CD4-positive, alpha-beta T cell treated with Interleukin-15 for 1 hour (primary cell): ENCODE data around the gene GPRC5B.

Experiments used
- DNase-seq: peaks from one replicate; pipeline ENCODE4 v3.0.0-alpha.2; 2020

The GPRC5B gene

DNA sequence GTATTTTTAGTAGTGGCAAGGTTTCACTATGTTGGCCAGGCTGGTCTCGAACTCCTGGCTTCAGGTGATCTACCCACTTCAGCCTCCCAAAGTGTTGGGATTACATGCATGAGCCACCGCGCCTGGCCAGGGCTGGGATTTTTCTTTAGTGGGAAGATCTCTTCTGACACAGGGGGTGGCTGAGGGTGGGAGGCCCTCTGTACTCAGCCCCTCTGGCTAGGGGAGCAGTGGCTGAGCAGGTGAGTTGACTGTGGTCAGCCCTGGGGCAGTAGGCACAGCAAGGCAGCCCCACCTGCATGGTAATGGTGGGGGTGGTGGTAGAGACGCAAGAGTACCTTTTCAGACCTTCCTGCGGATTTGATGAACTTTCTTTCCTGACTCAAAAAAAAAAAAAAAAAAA is 12.3 kb upstream of the GPRC5B start:
- DNase-seq, result no peak

GRCh38 chr16:19894586-19894985 is 9.9 kb upstream of the GPRC5B start:
- no peak for DNase-seq

DNA sequence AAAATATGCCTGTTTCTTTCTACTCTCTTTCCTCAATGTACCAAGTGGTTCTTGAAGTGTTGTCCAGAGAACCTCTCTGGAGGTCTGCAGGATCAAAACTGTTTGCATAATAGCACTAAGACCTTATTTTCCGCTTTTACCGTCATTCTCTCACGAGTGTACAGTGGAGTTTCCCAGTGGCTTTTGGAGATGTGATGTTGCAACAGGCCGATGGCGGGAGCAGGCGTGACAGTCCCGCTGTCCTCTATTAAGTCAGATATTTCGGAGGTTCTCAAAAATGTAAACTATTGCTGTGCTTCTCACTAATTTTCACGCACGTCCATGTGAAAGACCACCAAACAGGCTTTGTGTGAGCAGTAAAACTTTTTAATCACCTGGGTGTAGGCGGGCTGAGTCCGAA is 8.3 kb upstream of the GPRC5B start:
- no peak for DNase-seq

GRCh38 chr16:19890901-19891300 is 6.3 kb upstream of the GPRC5B start:
- DNase-seq, result no peak

DNA sequence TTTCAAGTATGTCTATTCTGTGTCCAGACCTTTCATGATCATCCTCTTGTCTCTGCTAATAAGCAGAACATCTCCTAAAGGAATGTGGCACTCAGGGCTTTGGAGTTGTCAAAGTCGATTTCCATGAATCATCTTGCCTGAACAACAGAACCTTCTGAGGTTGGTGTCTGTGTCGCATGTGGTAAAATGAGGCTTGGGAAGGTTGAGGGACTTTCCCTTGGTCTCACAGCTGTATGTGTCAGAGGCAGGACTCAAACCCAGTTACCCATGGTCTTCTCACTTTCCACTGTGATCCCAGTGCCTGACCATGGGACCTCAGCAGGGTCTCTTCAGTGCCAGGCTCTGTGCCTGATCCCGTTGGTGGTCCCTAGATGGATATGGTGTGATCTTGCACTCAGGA is 4.2 kb upstream of the GPRC5B start:
- DNase-seq, result no peak

GRCh38 chr16:19886073-19886941 is 1.7 kb upstream of the GPRC5B start:
- DNase-seq, result peak; percentile 75

GRCh38 chr16:19885451-19886072 is 914 bp upstream of the GPRC5B start:
- DNase-seq, result no peak

DNA sequence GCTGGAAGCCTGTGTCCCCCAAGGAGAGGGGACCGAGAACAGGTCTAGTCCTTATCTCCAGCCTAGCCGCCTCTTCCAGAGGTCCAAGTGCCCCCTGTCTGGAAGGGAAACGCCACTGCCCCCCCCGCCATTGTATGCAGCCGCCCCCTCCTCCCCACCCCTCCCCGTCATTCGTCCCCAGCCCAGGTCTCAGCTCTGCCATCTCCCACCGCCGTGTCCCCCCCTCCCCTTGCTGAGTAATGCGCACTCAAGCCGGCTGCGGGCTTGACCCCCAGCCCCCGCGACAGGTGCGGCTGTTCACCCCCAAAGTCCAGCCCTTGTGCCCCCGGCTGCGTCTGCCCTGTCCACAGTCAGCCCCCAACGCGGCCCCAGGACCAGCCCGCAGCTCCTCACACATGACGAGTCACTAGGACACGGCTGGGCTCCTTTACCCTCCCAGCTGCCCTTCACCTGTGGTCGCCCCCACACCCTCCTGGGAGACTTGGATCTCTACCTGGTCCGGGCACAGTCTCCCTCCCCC is 622 bp downstream of the GPRC5B start:
- DNase-seq, result no peak

GRCh38 chr16:19883296-19883965 is 1.2 kb downstream of the GPRC5B start:
- no peak for DNase-seq

DNA sequence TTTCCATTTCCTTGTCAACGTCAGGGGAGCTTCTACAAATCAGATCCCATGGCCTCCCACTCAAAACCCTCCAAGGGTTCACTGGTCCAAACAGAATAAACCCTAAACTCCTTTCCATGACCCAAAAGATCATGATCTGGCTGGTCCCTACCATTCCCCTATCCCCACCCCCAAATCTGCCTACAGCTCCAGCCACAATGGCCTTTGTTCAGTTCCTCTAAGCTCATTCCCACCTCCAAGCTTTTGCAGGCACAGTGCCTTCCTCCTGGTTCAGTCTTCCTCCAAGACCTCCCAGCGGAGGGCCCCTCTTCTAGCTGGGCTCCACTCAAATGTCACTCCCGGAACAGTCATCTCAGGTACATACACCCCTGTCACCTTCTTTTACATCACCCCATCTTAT is 2.0 kb downstream of the GPRC5B start:
- DNase-seq, result no peak

- no peak for DNase-seq
These were observed 2.5 kb downstream of the GPRC5B start for GRCh38 chr16:19882186-19882585.

DNA sequence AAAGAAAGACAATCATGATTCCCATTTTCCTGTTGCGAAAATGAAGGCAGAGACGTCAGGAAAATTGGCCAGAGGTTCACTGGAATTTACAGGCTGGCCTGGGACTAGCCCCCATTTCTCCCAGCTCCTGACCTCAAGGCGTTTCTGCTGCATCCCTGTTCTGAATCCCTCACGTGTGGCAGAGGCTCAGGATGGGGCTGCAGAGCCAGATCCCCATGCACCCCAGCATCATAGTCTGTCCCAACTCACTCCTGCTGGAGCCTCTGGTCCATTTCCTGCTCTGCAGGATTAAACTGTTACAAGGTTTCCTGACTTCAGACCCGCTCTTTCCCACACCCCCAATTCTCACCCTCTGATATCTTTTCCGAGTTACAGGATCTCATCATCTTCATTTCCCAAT is 2.9 kb downstream of the GPRC5B start:
- DNase-seq, result no peak

- DNase-seq, result no peak
These were observed 3.6 kb downstream of the GPRC5B start for GRCh38 chr16:19881028-19881427.

DNA sequence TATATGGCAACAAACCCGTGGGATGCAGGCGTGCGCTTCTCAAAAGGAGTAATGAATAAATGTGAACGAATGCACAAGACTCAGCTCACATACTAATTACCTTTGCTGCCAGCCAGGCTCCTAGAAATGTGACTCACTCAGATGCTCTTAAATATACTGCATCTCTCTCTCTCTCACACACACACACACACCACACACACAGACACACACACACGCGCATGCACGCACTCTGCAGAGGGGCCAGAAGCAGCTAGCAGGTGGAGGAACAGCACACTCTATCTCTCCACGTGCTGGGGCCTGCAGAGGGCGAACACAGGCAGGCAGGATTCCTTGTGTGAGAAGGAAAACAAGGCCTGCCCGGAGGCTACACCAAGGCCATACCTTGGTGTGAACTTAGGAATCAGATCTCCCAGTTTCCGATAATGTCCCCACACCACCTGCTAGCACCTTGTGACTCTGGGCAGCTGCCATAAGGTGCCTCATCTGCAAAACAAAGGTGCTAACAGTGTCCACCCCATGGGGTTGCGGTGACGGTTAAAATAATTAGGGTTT is 5.3 kb downstream of the GPRC5B start:
- DNase-seq, result no peak

DNA sequence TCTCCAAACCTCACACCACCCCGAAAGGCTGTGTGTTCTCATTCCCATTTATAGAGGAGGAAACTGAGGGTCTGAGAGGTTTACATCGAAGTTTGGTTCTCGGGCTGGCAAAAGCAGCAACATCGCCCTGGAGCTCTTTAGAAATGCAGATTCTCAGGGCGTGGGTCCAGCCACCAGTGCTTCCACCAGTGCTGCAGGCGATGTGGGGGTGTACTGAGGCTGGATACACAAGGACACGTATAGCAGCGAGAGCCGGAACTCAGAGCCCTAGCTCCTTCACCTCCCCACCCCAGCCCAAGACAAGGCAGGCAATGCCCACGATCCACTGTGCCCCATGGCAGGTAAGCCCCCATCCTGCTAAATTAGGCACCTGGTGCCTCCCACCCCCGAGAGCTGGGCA is 5.9 kb downstream of the GPRC5B start:
- DNase-seq, result no peak

- no peak for DNase-seq
These were observed 8.1 kb downstream of the GPRC5B start for GRCh38 chr16:19876501-19877059.

DNA sequence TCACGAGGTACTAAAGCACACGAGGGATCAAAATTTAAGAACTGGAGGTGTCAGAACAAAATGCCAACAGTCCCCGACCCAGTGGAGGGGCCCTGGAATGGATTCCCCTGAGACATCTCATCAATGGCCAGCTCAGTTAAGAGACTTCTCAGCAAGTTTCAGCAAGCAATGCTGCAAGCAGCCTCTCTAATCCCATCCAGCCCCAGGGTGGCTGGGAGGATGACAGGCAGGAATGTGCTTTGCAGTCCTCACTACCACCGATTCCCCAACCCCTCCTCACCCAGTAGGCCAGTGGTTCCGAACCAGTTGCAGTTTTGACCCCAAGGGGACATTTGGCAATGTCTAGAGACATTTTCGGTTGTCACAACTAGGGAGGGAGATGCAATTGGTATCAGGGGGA is 8.7 kb downstream of the GPRC5B start:
- DNase-seq, result no peak

- no peak for DNase-seq
These were observed 9.6 kb downstream of the GPRC5B start for GRCh38 chr16:19874851-19875546.

DNA sequence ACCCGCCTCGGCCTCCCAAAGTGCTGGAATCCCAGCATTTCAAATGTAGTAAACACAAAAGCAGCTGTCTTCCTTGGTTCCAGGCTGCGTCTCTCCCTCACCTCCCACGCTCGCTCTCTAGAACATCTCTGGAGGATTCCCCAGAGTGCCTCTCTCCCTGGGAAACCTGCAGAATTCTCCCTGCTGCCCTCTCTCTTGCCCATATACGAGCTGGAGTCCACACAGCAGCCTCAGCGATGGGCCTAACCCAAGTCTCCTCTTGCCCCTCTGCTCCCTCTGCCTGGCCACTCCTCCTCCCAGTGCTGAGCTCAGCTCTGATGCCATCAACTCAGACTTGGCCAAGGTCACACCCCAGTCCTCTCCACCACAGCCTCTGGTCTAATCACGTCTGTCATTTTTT is 10.6 kb downstream of the GPRC5B start:
- no peak for DNase-seq

DNA sequence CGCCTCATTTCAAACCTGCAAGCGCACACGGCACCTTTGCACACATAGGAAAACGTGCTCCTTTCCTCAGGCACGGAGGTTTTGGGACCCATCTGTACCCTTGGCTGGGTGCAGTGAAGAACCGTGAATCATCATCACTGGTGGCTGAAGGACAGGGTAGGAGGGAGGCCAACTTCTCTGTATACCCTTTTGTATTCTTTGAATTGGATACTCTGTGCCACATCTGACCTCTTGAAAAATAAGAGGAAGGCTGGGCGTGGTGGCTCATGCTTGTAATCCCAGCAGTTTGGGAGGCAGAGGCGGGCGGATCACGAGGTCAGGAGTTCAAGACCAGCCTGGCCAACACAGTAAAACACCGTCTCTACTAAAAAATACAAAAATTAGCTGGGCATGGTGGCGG is 11.7 kb downstream of the GPRC5B start:
- DNase-seq, result no peak

DNA sequence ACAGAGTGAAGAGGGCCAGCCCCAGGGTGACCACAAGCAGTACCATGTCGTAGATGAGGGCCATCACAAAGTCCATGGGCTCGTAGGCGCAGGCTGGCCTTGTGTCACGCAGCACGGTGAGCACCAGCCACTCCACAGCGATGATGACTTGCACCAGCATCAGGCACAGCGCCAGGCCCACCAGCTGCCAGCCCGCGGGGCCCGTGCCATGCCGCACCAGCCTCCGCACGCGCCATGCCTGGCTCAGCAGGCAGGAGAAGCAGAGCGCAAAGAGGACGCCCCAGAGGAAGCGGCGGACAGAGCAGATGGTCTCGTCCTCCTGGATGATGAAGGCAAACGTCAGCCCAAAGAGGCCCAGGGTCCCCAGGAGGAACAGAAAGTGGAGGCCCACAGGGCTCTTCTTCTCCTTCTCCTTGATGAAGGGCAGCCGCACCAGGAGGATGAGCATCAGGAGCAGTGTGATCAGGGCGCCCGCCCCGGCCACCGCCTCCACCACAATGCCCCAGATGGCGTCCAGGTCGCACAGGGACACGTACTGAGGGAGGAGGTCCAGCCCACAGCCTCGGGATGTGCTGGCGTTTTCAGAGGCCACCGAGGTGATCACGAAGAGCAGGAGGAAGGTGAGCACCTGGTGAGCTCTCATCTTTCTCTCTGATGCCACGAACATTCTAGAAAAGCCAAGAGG is 12.3 kb downstream of the GPRC5B start:
- no peak for DNase-seq

GRCh38 chr16:19871721-19872120 is 12.9 kb downstream of the GPRC5B start:
- DNase-seq, result no peak
